ENCODE results near the gene NHERF1. TPM values are rescaled to one million over a fixed set of nuclear protein-coding genes. Genes with fewer than 3 reads are reported as not detected.

Gene NHERF1
- total and polyA plus RNA-seq, 2 of the 8 experiments (the other 6 are each of a cell fraction or from before 2014, with no cell fraction given), result 92.9 to 99.2 TPM

- FAIRE-seq, result no peak
- CTCF ChIA-PET (ENCODE audit: partially characterized antibody), result interaction anchor here (0.5 to 99.6 kb wide), 4 partner anchors 14 to 319 kb away, joined by 3 to 2981 read pairs (median 1492); partner anchors contain the start of genes FDXR, GRIN2C and NAT9
Observed at GRCh38 chr17:74803971-74804370, 55.5 kb downstream of the NHERF1 start.

More at GRCh38 chr17:74803971-74804370, 55.5 kb downstream of the NHERF1 start:
- Histone ChIP-seq H4K5ac (ENCODE audit: insufficient read length, low read depth, low read length) (no peak overlapping the region), H3K14ac (ENCODE audit: insufficient read length) (no peak overlapping the region), H3K4me3 (ENCODE audit: extremely low read depth in 1 of 4, insufficient read depth in 2 of 4, low read depth in 3 of 4, low read length in 4 of 4) (no peak overlapping the region), H3K4me2 (ENCODE audit: insufficient read depth in 1 of 2, low read depth in 2 of 2, low read length in 2 of 2) (no peak overlapping the region), H2AFZ (ENCODE audit: low read length) (no peak overlapping the region), H4K8ac (ENCODE audit: extremely low read depth, insufficient read depth, low read length) (no peak overlapping the region), H3K23ac (ENCODE audit: insufficient read length) (no peak overlapping the region), H3K18ac (ENCODE audit: extremely low read depth, low read length) (no peak overlapping the region), H2BK15ac (ENCODE audit: low read length) (no peak overlapping the region), H3K79me1 (ENCODE audit: low read depth, low read length) (no peaks in the 10 kb centered on the region), H4K91ac (replicated peaks; ENCODE audit: insufficient read length, low read length) (no peak overlapping the region), H3K9me3 (ENCODE audit: insufficient read depth in 2 of 2, low read depth in 1 of 2, low read length in 1 of 2) (no peaks in the 10 kb centered on the region), H3K27ac (ENCODE audit: low read depth, low read length) (no peak overlapping the region), H2AK5ac (ENCODE audit: low read depth, low read length) (no peak overlapping the region), H3K4ac (replicated peaks; ENCODE audit: insufficient read length, low read depth, low read length) (no peak overlapping the region), H2BK20ac (ENCODE audit: low read length) (no peak overlapping the region), H2BK5ac (ENCODE audit: low read depth, low read length) (no peak overlapping the region), H3K56ac (replicated peaks; ENCODE audit: insufficient read length, low read depth, low read length) (no peak overlapping the region), H3K36me3 (ENCODE audit: control insufficient read depth in 2 of 4, insufficient read depth in 4 of 4, low read length in 3 of 4) (peaks cover 0 to 6% (median 1%) of the 10 kb centered on the region in 4 experiments; a peak in 4 of 8 replicates), H3K23me2 (ENCODE audit: low read depth, low read length) (no peaks in the 10 kb centered on the region), H2BK120ac (replicated peaks; ENCODE audit: low read depth, low read length) (no peak overlapping the region), H3K27me3 (replicated peaks in 1 of 4; ENCODE audit: control insufficient read depth in 3 of 4, extremely low read depth in 1 of 4, insufficient read depth in 3 of 4, low read length in 3 of 4) (no peaks in the 10 kb centered on the region; a peak in 1 of 7 replicates), H3K9ac (replicated peaks in 1 of 4; ENCODE audit: extremely low read depth in 1 of 4, low read depth in 3 of 4, low read length in 3 of 4) (no peak overlapping the region), H3K79me2 (ENCODE audit: control insufficient read depth in 1 of 2, insufficient read depth in 2 of 2, low read length in 2 of 2) (no peaks in the 10 kb centered on the region), H2BK12ac (ENCODE audit: low read depth, low read length) (no peak overlapping the region), H3K4me1 (replicated peaks in 1 of 4; ENCODE audit: control insufficient read depth in 3 of 4, insufficient read depth in 4 of 4, low read length in 3 of 4) (no peaks in the 10 kb centered on the region; a peak in 1 of 7 replicates), H4K20me1 (replicated peaks in 1 of 2; ENCODE audit: control insufficient read depth in 1 of 2, insufficient read depth in 2 of 2, low read length in 2 of 2) (peaks cover 5 to 22% of the 10 kb centered on the region in 2 experiments)
- DNase-seq (ENCODE audit: low read depth in 1 of 2, low spot score in 2 of 2), result no peak
- no peak for TF ChIP-seq FOSL1 (IDR thresholded peaks at IDR 0.05; ENCODE audit: insufficient read depth, low read depth, low read length)
- WGBS, 2 experiments (ENCODE audit: extremely low coverage in 1 of 2, insufficient coverage in 1 of 2, insufficient read length in 1 of 2, insufficient replicate concordance in 2 of 2, low coverage in 1 of 2, low lambda C conversion rate in 2 of 2, missing lambda C conversion rate in 1 of 2), result 94% methylated on average over 5 of the region's 5 CpGs; no CpG with 5 or more reads in 1 of the 2 experiments
- POLR2A ChIA-PET (ENCODE audit: partially characterized antibody), result interaction anchor here (1.1 to 1.2 kb wide), 2 partner anchors 30 to 56 kb away, joined by 3 to 5 read pairs; partner anchors contain the start of gene GRIN2C

All from H1 (cell line).